AG09309 (cell line): ENCODE data around the gene RBAK.

Source experiments
- DNase-seq: peaks from one replicate; pipeline ENCODE4 v3.0.0-alpha.2; 2010; ENCODE audit warnings: low read depth
- H3K4me3 ChIP-seq: 2 replicates; pipeline ENCODE4 v1.5.1; 2011; ENCODE audit warnings: mild to moderate bottlenecking, low read depth, low read length, moderate library complexity; ENCODE audit not compliant: control insufficient read depth
- TF ChIP-seq, protein P1 (sequence below): IDR thresholded peaks from 2 replicates; pipeline ENCODE4 v1.5.1; 2011; ENCODE audit warnings: mild to moderate bottlenecking, low read depth, low read length, inconsistent platforms; ENCODE audit not compliant: insufficient read depth, control insufficient read depth; ENCODE audit errors: missing control alignments

RBAK gene

DNA sequence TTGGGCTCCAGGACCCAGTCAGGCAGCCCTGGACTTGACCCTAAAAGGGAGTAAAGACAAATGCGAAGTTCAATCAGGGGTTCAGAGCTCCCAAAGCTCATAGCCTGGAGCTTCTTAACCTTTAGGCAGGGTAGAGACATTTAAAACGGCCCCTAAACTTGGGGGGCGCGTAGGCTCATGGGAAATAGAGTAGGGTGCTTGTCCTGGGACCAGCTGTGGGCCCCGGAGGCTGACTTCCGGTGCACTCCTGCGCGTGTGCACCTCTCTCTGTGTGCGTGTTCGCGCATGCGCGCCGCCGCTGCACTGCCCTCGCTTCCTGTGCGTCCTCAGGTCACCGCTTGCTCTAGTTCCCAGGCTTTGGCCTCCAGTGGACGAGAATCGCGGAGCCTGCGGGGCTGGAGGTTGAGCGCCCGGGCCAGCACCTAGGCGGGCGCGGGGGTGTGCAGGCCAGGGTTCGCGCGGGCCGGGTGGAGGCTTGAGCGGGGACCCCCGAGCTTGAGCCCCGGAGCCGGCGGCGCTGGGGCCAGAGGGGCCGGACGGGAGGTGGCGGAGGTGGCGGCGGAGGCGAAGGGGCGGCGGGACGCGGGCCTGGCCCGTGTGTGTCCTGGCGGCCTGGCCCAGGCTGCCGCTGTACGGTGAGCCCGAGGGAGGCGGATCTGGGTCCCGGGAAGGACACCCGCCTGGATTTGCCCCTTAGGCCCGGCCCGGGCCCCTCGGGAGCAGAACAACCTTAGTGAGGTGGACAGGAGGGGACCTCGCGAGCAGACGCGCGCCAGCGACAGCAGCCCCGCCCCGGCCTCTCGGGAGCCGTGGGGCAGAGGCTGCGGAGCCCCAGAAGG, at the start of gene RBAK:
Gene RBAK, plus strand, starts transcription at position 303 of the 839 bp plus-strand sequence. CDS start 2,217 bp downstream, outside the sequence.
- TF ChIP-seq, protein P1, sequence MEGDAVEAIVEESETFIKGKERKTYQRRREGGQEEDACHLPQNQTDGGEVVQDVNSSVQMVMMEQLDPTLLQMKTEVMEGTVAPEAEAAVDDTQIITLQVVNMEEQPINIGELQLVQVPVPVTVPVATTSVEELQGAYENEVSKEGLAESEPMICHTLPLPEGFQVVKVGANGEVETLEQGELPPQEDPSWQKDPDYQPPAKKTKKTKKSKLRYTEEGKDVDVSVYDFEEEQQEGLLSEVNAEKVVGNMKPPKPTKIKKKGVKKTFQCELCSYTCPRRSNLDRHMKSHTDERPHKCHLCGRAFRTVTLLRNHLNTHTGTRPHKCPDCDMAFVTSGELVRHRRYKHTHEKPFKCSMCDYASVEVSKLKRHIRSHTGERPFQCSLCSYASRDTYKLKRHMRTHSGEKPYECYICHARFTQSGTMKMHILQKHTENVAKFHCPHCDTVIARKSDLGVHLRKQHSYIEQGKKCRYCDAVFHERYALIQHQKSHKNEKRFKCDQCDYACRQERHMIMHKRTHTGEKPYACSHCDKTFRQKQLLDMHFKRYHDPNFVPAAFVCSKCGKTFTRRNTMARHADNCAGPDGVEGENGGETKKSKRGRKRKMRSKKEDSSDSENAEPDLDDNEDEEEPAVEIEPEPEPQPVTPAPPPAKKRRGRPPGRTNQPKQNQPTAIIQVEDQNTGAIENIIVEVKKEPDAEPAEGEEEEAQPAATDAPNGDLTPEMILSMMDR, result no peak
- peak; percentile 84 for DNase-seq
- H3K4me3 ChIP-seq, result peak within 1 kb of the TSS; percentile 90

- no peak for DNase-seq
- TF ChIP-seq, protein P1, result no peak
- no peak overlapping the region for H3K4me3 ChIP-seq
Observed at GRCh38 chr7:4996696-4997222, 48.9 kb upstream of the RBAK start.

GRCh38 chr7:4998244-4998643, 47.4 kb upstream of the RBAK start:
- TF ChIP-seq, protein P1, result no peak
- H3K4me3 ChIP-seq, result no peak overlapping the region
- no peak for DNase-seq

DNA sequence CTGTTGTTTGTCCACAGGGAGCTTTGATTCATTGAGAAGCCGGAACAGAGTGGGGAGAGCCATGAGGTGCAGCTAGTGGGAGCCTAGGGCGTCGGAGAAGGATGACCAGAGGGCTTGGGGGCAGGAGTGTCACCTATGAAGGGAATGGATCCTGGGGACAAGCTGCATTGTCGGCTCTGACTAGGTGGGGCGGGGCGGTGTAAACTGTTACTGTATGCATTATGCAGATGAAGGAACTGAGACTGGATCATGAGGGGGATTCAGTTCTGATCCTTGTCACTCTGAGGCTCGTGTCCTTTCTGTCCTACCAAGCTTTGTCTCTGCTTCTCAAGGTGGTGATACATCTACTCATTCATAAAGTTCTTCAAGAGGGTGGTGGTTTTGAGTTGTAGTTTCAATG, 46.8 kb upstream of the RBAK start:
- no peak for DNase-seq
- TF ChIP-seq, protein P1, result no peak
- H3K4me3 ChIP-seq, result no peak overlapping the region

- TF ChIP-seq, protein P1, result no peak
- no peak for DNase-seq
Observed at GRCh38 chr7:4999369-4999950, 46.2 kb upstream of the RBAK start.

DNA sequence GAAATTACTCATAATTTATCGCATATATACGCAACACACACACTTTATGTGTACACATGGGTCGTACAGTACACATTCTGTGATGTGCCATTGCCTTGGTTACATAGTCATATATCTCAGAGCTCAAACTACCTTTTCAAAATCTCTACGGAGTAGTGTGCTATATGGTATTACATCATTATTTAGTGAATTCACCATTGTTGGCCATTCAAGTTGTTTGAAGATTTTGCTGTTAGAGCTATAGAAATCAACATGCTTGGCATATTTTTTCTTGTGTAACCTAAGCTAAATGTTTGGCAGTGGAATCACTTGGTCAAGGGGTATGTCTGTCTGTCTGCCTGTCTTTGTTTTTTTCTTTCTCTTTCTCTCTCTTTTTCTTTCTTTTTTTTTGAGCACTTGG, 44.7 kb upstream of the RBAK start:
- DNase-seq, result no peak
- no peak overlapping the region for H3K4me3 ChIP-seq
- TF ChIP-seq, protein P1, result no peak

More at GRCh38 chr7:4999369-4999950, 46.2 kb upstream of the RBAK start:
- no peak overlapping the region for H3K4me3 ChIP-seq
